Measurements from ENCODE around the gene ATR.

The ATR gene

GRCh38 chr3:142500211-142500610 is 78.3 kb downstream of the ATR start:
- Histone ChIP-seq H3K36me3 (ENCODE audit: control insufficient read depth, insufficient read depth, low read length) (no peaks in the 10 kb centered on the region), H3K9me3 (ENCODE audit: control insufficient read depth, low read length) (no peaks in the 10 kb centered on the region), H3K9ac (no peak overlapping the region), H2AFZ (no peak overlapping the region), H3K4me3 (ENCODE audit: low read depth, low read length) (no peak overlapping the region), H3K4me2 (ENCODE audit: low read length) (no peak overlapping the region), H3K79me2 (no peaks in the 10 kb centered on the region), H3K27ac (no peak overlapping the region), H3K4me1 (no peaks in the 10 kb centered on the region), H3K27me3 (ENCODE audit: control insufficient read depth, insufficient read depth, low read length) (no peaks in the 10 kb centered on the region)
- no peak for TF ChIP-seq CTCF (IDR thresholded peaks at IDR 0.05)

GRCh38 chr3:142498397-142499180 is 79.9 kb downstream of the ATR start:
- TF ChIP-seq CTCF (IDR thresholded peaks at IDR 0.05), result no peak
- Histone ChIP-seq H3K9me3 (ENCODE audit: control insufficient read depth, low read length) (no peaks in the 10 kb centered on the region), H3K9ac (no peak overlapping the region), H3K4me1 (no peaks in the 10 kb centered on the region), H3K36me3 (ENCODE audit: control insufficient read depth, insufficient read depth, low read length) (no peaks in the 10 kb centered on the region), H3K79me2 (no peaks in the 10 kb centered on the region), H3K4me2 (ENCODE audit: low read length) (no peak overlapping the region), H3K4me3 (ENCODE audit: low read depth, low read length) (no peak overlapping the region), H3K27me3 (ENCODE audit: control insufficient read depth, insufficient read depth, low read length) (no peaks in the 10 kb centered on the region), H3K27ac (no peak overlapping the region), H2AFZ (no peak overlapping the region)

- Histone ChIP-seq H3K9me3 (ENCODE audit: control insufficient read depth, low read length) (no peaks in the 10 kb centered on the region), H3K4me3 (ENCODE audit: low read depth, low read length) (no peak overlapping the region), H3K9ac (no peak overlapping the region), H3K27me3 (ENCODE audit: control insufficient read depth, insufficient read depth, low read length) (no peaks in the 10 kb centered on the region), H3K79me2 (no peaks in the 10 kb centered on the region), H3K4me1 (no peaks in the 10 kb centered on the region), H2AFZ (no peak overlapping the region), H3K27ac (no peak overlapping the region), H3K36me3 (ENCODE audit: control insufficient read depth, insufficient read depth, low read length) (no peaks in the 10 kb centered on the region), H3K4me2 (ENCODE audit: low read length) (no peak overlapping the region)
- TF ChIP-seq CTCF (IDR thresholded peaks at IDR 0.05), result no peak
Measured at GRCh38 chr3:142497729-142498128, 80.8 kb downstream of the ATR start.

GRCh38 chr3:142495103-142495502 is 83.4 kb downstream of the ATR start:
- H3K79me2 ChIP-seq, result no peaks in the 10 kb centered on the region
- H3K27me3 ChIP-seq (ENCODE audit: control insufficient read depth, insufficient read depth, low read length), result no peaks in the 10 kb centered on the region
- H2AFZ ChIP-seq, result no peak overlapping the region
- H3K36me3 ChIP-seq (ENCODE audit: control insufficient read depth, insufficient read depth, low read length), result no peaks in the 10 kb centered on the region
- no peak overlapping the region for H3K27ac ChIP-seq
- no peak overlapping the region for H3K4me2 ChIP-seq (ENCODE audit: low read length)
- no peaks in the 10 kb centered on the region for H3K4me1 ChIP-seq
- no peaks in the 10 kb centered on the region for H3K9me3 ChIP-seq (ENCODE audit: control insufficient read depth, low read length)
- TF ChIP-seq CTCF (IDR thresholded peaks at IDR 0.05), result no peak
- H3K9ac ChIP-seq, result no peak overlapping the region
- H3K4me3 ChIP-seq (ENCODE audit: low read depth, low read length), result no peak overlapping the region

GRCh38 chr3:142492184-142492583 is 86.3 kb downstream of the ATR start:
- Histone ChIP-seq H3K4me1 (no peaks in the 10 kb centered on the region), H3K27ac (no peak overlapping the region), H3K4me2 (ENCODE audit: low read length) (no peak overlapping the region), H3K36me3 (ENCODE audit: control insufficient read depth, insufficient read depth, low read length) (no peaks in the 10 kb centered on the region), H3K79me2 (no peaks in the 10 kb centered on the region), H3K9ac (no peak overlapping the region), H3K27me3 (ENCODE audit: control insufficient read depth, insufficient read depth, low read length) (no peaks in the 10 kb centered on the region), H3K9me3 (ENCODE audit: control insufficient read depth, low read length) (no peaks in the 10 kb centered on the region), H2AFZ (no peak overlapping the region), H3K4me3 (ENCODE audit: low read depth, low read length) (no peak overlapping the region)
- no peak for TF ChIP-seq CTCF (IDR thresholded peaks at IDR 0.05)

Measured in parathyroid adenoma (tissue), 2 donors.